ENCODE data around the gene FAM50B.

The FAM50B gene

DNA sequence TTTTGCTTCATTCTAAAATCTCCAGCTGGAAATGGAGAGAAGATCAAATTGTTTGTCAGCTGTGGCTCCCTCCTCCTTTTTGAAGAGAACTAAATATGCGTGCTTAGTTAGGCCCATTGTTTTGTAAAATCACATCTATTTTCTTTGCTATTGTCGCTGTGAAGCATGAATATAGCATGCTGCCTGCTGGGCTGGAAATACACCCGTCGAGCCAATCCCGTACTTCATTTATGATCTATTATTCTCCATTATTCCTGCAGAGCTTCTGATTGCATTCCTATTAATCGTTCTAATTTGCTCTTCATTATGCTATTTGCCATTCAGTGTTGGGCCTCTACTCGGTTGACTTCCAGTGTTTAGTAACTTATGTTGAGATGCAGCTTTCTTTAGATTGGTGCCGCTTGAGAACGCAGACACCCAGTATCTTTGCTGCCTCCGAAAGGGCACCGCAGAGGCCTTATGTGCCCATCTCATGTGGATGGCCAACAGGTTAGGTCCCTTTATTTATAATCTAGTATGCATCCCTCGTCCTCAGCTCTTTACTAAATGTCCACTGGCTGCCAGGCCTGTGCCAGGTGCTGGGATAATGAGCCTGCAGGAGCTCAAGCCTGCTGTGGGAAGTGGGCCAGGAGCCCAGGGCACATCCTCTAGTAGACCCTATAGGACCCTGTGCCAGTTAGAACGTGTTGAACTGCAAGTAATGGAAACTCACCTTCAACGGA is 45.6 kb downstream of the FAM50B start:
- Histone ChIP-seq H2AFZ (ENCODE audit: low read depth) (no peak overlapping the region), H3K4me1 (ENCODE audit: low read depth, poor library complexity, severe bottlenecking) (no peaks in the 10 kb centered on the region), H4K20me1 (ENCODE audit: insufficient read depth) (no peaks in the 10 kb centered on the region), H3K9ac (no peak overlapping the region), H3K27me3 (ENCODE audit: insufficient read depth, low read depth) (no peaks in the 10 kb centered on the region), H3K27ac (no peak overlapping the region), H3K4me3 (IDR thresholded peaks at IDR 0.05; ENCODE audit: insufficient read depth, low read depth, low read length) (no peak overlapping the region), H3K79me2 (ENCODE audit: insufficient read depth, low read depth) (no peaks in the 10 kb centered on the region), H3K36me3 (ENCODE audit: insufficient read depth) (no peaks in the 10 kb centered on the region), H3K4me2 (no peak overlapping the region)
- TF ChIP-seq, protein P1, sequence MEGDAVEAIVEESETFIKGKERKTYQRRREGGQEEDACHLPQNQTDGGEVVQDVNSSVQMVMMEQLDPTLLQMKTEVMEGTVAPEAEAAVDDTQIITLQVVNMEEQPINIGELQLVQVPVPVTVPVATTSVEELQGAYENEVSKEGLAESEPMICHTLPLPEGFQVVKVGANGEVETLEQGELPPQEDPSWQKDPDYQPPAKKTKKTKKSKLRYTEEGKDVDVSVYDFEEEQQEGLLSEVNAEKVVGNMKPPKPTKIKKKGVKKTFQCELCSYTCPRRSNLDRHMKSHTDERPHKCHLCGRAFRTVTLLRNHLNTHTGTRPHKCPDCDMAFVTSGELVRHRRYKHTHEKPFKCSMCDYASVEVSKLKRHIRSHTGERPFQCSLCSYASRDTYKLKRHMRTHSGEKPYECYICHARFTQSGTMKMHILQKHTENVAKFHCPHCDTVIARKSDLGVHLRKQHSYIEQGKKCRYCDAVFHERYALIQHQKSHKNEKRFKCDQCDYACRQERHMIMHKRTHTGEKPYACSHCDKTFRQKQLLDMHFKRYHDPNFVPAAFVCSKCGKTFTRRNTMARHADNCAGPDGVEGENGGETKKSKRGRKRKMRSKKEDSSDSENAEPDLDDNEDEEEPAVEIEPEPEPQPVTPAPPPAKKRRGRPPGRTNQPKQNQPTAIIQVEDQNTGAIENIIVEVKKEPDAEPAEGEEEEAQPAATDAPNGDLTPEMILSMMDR (conservative IDR thresholded peaks at IDR 0.05; ENCODE audit: low read depth, low read length): no peak

DNA sequence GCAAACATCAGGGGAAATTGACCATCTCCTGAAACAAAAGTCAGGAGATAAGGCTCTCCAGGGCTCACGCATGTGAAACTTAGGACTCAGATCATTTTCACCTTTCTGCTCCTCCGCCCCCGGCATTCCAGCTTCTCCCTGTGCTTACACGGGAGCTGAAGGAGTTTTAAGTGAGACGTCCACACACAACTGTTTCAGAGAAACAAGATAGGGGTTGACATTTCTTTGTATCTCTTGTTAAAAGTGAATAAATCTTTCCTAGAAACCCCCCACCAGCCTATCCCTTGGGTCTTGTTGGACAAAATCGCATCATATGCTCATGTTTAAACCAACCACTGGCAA is 46.1 kb downstream of the FAM50B start:
- Histone ChIP-seq H3K4me1 (ENCODE audit: low read depth, poor library complexity, severe bottlenecking) (no peaks in the 10 kb centered on the region), H2AFZ (ENCODE audit: low read depth) (no peak overlapping the region), H3K27me3 (ENCODE audit: insufficient read depth, low read depth) (no peaks in the 10 kb centered on the region), H3K36me3 (ENCODE audit: insufficient read depth) (no peaks in the 10 kb centered on the region), H3K9ac (no peak overlapping the region), H3K79me2 (ENCODE audit: insufficient read depth, low read depth) (no peaks in the 10 kb centered on the region), H3K4me2 (no peak overlapping the region), H4K20me1 (ENCODE audit: insufficient read depth) (no peaks in the 10 kb centered on the region), H3K27ac (no peak overlapping the region), H3K4me3 (IDR thresholded peaks at IDR 0.05; ENCODE audit: insufficient read depth, low read depth, low read length) (no peak overlapping the region)
- TF ChIP-seq, protein P1 (conservative IDR thresholded peaks at IDR 0.05; ENCODE audit: low read depth, low read length): no peak

DNA sequence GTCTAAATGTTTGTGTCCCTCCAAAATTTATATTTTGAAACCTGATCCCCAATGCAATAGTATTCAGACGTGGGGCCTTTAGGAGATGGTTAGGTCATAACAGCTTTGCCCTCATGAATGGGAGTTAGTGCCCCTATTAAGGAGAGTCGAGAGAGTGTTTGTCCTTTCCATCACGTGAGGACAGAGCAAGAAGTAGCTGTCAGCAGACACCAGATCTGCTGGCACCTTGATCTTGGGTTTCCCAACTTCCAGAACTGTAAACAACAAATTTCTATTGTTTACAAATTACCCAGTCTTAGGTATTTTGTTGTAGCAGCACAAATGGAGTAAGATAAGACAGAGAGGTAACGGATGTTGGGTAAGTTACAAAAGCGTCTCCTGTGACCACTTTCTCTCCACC is 46.6 kb downstream of the FAM50B start:
- no peak overlapping the region for H3K4me2 ChIP-seq
- H3K27me3 ChIP-seq (ENCODE audit: insufficient read depth, low read depth): no peaks in the 10 kb centered on the region
- no peaks in the 10 kb centered on the region for H3K4me1 ChIP-seq (ENCODE audit: low read depth, poor library complexity, severe bottlenecking)
- no peak overlapping the region for H2AFZ ChIP-seq (ENCODE audit: low read depth)
- no peak overlapping the region for H3K4me3 ChIP-seq (IDR thresholded peaks at IDR 0.05; ENCODE audit: insufficient read depth, low read depth, low read length)
- no peak overlapping the region for H3K9ac ChIP-seq
- H3K79me2 ChIP-seq (ENCODE audit: insufficient read depth, low read depth): no peaks in the 10 kb centered on the region
- H4K20me1 ChIP-seq (ENCODE audit: insufficient read depth): no peaks in the 10 kb centered on the region
- no peaks in the 10 kb centered on the region for H3K36me3 ChIP-seq (ENCODE audit: insufficient read depth)
- TF ChIP-seq, protein P1 (conservative IDR thresholded peaks at IDR 0.05; ENCODE audit: low read depth, low read length): no peak
- no peak overlapping the region for H3K27ac ChIP-seq

DNA sequence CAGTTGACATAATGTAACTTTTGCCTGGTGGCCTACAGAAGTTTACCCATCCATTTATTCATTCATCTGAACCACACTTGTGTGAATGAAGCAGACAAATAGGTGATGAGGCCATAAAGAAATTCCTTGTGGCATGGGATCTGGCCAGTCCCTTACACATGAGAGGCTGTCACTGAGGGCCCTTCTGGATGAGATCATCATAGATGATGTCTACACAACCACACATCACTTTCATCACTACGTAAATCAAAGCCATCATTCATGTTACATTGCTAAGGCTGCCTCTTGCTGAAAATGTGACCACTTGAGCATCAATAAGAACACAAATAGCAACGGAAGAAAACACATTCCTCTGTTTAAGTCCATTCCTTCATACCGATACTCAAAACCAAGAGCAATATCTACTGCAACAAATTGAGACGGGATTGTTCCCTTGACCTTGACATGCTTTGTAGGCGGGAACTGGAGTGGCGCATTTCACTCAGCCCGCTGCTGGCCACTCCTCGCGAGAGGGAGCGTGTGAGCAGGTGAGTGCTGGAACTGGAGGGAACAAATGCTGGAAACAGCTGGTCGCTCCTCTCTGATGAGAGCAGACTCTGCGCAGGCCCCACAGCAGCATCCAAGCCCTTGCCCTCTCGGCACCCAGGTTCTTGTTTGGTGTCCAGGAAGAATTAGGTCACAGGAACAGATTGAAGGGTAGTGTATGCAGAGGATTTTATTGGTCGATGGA is 49.3 kb downstream of the FAM50B start:
- H3K9ac ChIP-seq: no peak overlapping the region
- no peaks in the 10 kb centered on the region for H3K79me2 ChIP-seq (ENCODE audit: insufficient read depth, low read depth)
- no peaks in the 10 kb centered on the region for H3K27me3 ChIP-seq (ENCODE audit: insufficient read depth, low read depth)
- no peak overlapping the region for H3K4me2 ChIP-seq
- no peak overlapping the region for H2AFZ ChIP-seq (ENCODE audit: low read depth)
- H3K27ac ChIP-seq: no peak overlapping the region
- TF ChIP-seq, protein P1 (conservative IDR thresholded peaks at IDR 0.05; ENCODE audit: low read depth, low read length): no peak
- no peak overlapping the region for H3K4me3 ChIP-seq (IDR thresholded peaks at IDR 0.05; ENCODE audit: insufficient read depth, low read depth, low read length)
- no peaks in the 10 kb centered on the region for H3K36me3 ChIP-seq (ENCODE audit: insufficient read depth)
- H4K20me1 ChIP-seq (ENCODE audit: insufficient read depth): no peaks in the 10 kb centered on the region
- no peaks in the 10 kb centered on the region for H3K4me1 ChIP-seq (ENCODE audit: low read depth, poor library complexity, severe bottlenecking)
